ENCODE data around the gene RASSF9.

RASSF9 gene

DNA sequence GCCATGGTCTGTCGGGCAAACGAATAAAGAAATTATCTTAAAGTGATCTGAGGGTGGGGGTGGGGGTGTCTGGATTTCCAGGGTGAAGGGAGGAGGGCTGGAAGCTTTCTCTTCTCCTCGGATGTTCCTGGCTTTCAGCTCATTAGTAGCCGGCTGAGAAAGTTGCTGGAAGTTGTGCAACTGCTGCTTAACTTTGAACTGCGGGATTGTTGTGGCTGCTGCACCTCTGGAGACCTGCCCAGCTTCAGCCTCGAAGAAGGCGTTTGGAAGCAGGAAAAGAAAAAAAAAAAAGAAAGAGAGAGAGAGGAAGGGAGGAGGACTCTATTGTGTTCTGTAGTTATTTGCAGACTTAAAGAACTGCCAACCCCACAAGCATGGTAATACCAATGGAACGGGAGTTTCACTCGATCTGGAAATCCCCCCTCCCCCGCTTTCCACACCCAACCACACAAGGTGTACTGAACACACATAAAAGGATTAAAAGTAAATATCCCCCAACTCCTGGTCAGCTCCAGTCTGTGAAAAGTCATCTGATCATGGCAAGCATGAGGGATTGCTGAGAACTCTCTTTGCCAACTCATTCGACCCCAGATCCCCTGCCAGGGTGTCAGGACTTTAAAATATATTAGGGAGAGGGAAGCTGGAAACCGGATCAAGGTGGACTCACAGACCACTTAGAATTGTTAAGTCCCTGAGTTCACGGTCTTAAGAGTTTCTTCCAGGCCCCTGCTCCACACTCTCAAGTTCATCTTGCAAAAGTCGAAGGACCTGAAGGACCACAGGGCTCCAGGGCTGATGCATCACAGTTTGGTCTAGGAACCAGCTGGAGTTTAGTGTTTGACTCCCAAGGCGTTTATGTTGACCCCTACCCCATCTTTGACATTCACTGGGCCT, at the start of gene RASSF9:
Gene RASSF9, minus strand, starts transcription at position 213 of the 894 bp plus-strand sequence. Its CDS starts 208 bp downstream, at position 5.
- no peak for DNase-seq (ENCODE audit: low read depth)

DNA sequence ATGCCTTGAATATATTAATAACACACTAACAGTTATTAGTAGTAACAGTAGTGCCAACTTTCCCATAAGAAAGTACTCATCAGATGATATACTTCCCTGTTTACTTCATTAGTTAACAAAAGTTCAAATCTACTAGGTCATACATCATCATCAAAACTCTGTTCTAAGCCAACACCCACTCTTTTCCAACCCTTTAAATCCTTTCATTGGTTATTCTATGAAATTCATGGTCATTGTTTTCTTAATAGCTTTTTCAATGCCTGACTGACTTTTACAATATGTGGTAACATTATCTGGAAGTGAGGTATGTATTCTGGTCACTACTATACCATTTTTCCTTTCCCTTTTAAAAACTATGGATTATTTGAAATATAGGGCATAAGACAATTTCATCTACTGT, 47.6 kb upstream of the RASSF9 start:
- DNase-seq (ENCODE audit: low read depth), result no peak

DNA sequence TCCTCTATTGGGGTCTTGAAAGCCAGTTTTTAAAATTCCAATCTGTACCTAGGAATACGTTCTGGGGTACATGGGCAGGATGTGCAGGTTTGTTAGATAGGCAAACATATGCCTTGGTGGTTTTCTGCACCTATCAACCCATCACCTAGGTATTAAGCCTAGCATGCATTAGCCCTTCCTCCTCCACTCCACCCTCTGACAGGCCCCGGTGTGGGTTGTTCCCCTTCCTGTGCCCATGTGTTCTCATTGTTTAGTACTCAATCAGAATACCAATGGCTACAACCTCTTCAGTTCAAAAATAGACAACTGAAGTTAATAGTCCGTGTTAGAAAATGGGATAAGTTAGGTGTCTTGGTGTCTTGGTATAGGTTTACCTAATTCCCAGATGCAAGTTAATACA, 41.2 kb upstream of the RASSF9 start:
- DNase-seq (ENCODE audit: low read depth), result no peak

DNA sequence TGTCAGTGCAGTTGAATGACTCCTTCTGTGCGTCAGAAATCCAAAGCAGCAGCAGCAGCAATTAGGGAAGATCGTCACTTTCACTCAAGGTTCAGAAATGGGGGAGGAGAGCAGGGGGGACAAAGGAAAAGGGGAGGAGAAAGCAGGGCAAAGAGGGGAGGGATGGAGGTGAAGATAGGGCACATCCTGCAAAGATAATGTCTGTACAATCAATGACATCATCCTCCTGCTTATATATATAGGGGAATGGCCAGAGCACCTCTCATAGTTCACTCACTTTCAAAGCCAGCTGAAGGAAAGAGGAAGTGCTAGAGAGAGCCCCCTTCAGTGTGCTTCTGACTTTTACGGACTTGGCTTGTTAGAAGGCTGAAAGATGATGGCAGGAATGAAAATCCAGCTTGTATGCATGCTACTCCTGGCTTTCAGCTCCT, 37.8 kb upstream of the RASSF9 start, which contains the start of gene NTS:
Gene NTS, plus strand, starts transcription at position 265 of the 431 bp plus-strand sequence. Its CDS starts 109 bp downstream, at position 374.
- DNase-seq (ENCODE audit: low read depth), result no peak

DNA sequence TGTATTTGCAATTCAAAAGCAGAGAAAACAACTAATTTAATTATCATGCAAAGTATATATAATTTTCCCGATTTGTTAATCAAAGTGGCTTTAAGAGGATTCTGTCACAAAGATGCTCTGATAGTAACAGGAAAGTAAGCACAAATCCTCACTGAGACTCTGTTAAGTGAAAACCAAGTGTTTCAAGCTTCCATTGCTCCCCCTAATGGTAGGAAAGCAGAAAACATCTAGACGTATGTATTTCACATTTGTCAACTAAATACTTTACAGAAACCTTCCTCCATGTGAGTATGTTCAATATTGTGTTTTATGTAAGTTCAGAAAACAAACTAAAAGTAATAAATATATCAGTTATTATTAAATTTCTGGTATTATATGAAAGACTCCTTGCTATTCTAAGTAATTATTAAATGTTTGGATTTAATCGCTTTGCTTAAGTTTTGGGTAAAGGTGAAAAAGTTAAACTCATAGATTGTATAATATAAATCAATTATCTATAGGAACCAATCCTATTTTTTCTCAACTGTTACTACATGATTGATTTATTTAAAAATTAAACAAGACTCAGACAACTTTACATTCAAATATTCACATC, 36.4 kb upstream of the RASSF9 start:
- no peak for DNase-seq (ENCODE audit: low read depth)

DNA sequence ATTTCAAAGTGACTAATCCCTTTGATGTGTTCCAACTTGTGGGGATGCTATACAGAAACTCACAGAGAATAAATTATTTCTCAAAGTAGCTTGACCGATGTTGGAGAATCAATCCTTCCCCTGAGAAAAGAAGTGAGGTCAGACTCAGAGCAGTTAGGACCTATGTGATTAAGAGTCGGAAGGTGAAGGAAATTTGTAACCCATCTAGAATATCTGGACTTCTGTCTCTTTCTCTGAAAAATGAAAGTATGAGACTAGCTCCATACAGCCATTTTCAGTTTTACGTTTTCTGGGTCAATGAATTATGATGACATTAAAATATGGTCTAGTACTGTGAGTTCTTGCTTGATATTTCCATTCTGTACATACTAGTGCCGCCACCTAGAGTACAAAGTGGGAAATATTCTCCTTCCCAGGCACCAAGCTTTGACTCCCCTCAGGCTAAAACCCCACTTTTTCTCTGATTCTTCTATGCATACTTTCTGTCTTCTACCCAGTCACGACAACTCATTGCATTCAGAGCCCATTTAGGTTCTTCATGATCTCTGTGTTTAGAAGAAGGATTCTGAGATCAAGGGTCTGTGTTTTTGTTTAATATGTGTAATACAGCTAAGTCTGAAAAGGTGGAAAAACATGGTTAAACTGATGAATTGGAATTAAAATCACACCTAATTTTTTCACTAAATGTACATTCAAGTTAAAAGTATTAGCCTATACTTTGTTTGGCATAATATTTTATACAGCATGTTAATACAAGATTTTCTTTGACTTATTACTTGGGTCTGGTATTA, 31.0 kb upstream of the RASSF9 start:
- no peak for DNase-seq (ENCODE audit: low read depth)

DNA sequence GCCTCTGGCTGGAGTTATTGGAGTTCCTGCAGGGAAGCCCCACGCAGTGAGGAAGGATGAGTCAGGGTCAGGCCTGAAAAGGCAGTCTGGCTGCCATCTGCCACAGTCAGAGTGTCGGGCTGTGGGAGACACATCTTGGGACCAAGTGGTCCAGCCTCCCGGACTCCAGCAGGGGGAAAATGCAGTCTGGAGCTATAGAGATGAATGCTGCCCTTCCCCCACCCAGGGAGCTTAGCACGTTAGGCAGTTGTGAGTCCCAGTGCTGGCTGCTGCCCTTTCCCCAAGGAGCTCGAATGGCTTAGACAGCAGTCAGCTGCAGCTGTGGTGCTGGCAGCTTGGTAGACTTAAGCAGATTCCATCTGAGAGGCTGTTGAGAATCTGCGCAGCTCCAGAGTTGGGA, 29.7 kb upstream of the RASSF9 start:
- DNase-seq (ENCODE audit: low read depth), result no peak

DNA sequence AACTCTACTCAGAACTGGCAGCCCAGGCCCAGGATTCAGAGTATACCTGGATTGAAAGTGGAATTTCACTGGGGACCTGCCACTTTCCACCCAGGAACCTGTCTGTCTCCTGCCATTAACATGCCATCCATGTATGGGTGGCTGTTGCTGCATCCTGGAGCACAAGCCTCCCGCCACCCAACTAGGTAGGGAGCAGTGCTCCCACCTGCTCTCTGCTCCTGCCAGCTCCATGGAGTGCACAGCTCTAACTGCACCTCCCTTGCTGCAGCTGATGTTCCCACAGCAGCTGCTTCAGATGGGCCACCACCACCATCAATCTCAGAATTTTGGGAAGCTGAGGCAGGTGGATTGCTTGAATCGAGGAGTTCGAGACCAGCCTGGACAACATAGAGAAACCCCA, 20.8 kb upstream of the RASSF9 start:
- no peak for DNase-seq (ENCODE audit: low read depth)

DNA sequence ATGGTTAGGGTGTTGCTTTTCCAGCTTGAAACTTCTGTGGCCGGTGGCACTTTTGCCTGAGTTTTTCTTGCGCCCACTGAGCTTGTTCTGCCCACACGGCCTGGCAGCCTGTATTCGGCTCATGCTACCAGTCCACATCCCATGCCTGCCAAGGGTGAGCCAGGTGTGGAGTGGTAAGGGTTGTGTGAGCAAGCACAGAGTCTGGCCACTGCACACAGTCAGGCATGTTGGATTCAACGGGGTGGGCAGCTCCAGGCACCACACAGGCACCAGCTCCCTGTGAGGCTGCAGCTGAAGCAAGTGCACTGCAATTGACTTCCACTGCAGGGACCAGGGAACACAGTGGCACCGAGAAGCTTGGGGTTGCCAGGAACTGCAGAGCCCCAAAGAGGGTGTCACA, 19.1 kb upstream of the RASSF9 start:
- no peak for DNase-seq (ENCODE audit: low read depth)

DNA sequence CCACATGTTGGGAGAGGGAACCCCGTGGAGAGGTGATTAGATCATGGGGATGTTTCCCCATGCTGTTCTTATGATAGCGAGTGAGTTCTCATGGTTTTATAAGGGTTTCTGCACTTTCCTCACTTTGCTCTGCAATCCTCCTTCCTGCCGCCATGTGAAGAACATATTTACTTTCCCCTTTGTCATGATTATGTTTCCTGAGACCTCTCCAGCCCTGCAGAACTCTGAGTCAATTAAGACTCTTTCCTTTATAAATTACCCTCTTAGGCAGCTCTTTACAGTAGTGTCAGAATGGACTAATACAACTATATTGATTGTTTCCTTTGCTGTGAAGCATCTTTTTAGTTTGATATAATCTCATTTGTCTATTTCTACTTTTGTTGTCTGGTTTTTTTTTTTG, 13.1 kb upstream of the RASSF9 start:
- no peak for DNase-seq (ENCODE audit: low read depth)

DNA sequence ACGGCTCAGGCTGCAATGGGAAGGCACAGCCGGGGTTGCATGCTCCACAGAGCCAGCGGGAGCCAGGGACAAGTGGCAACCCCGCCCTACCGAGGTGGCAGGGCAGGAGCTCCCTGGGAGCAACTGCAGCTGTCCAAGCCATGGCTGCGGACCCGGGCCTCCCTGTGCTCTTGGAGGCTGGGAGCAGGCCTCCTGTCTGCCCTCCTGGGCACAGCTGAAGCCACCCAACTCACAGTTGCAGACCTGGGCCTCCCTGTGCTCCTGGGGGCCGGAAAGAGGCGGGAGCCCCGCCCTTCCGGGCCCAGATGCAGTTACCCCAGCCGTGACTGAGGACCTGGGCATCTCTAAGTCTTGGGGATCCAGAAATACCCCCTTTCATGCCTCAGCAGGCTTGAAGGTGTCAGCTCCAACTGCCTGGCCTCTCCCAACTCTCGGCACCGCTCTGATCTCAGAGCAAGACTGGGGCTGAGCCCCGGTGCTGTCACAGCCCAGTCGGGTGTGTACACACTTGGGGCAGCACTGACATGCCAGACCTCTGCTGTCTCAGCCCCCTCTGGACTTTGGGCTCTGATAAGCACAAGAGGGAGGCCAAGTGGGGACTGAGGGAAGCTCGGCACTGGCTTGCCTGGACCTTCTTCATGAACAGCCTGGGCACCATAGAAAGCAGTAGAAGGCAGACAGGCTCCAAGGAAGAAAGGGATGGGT, 7.5 kb upstream of the RASSF9 start:
- DNase-seq (ENCODE audit: low read depth), result no peak

DNA sequence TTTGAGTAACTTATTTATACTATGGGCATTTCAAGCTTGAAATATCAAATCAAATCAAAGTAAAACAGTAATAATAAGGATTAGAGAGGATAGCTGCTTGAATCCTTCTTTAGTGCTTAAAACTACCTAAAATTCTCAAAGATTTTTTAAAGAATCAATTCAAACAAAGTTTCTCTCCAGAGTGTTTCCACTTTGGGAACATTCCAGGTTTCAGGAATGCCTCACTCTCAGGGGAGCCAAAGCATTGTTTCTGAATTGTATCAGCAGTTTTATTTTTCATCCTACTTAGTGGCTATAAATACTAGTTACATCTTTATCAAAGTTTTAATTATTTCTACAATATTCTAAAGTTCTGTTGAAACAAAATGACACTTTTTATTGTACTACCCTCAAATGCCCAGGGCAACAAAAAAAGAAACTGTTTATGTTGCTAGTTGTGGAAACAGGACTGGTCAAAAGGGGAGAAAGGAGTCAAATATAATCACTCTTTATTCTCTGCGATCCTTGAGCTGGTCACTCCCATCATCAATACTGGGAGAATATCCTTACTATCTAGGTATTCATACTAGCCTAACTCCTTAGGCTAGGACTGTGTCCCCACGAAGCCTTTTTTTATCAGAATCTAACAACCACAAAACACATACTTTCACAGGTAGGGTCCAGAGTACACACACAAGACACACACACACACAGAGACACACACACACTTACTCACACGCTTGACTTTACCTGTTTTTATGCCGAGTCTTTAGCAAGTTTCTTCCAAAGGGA, 598 bp downstream of the RASSF9 start:
- no peak for DNase-seq (ENCODE audit: low read depth)

DNA sequence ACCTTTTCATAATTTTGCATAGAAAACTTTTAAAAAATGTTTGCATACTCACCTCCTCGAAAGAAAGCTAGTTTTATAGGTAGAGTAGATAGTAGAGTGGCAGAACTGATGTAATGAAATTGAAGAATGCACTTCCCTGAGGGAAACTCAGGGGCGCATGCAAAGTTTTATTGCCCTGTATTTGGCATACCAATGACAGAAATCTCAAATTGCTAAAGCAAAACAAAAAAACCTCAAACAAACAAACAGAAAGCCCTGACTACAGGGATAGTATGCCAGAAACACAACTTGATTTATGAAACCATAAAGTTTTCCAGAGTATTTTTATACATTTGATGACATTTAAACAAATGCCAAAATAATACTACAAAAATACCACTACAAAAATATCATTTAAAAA, 1.8 kb downstream of the RASSF9 start:
- no peak for DNase-seq (ENCODE audit: low read depth)

DNA sequence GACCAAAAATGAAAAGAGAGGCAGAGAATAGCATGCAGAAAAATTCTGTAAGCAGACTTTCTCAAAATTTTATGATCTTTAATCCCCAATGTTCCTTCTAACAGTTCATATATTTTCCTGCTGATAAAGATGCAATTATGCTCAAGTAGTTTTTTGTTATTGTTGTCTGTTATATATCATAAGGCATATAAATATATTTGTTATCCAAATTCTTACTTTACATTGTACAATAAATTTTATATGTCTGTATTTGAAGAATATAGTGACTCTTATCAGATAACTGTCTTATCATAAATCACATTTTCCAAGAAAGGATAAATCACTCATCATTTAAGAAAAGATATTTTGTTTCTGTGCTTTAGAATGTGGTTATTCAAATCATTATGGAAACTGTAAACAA, 2.6 kb downstream of the RASSF9 start:
- no peak for DNase-seq (ENCODE audit: low read depth)

DNA sequence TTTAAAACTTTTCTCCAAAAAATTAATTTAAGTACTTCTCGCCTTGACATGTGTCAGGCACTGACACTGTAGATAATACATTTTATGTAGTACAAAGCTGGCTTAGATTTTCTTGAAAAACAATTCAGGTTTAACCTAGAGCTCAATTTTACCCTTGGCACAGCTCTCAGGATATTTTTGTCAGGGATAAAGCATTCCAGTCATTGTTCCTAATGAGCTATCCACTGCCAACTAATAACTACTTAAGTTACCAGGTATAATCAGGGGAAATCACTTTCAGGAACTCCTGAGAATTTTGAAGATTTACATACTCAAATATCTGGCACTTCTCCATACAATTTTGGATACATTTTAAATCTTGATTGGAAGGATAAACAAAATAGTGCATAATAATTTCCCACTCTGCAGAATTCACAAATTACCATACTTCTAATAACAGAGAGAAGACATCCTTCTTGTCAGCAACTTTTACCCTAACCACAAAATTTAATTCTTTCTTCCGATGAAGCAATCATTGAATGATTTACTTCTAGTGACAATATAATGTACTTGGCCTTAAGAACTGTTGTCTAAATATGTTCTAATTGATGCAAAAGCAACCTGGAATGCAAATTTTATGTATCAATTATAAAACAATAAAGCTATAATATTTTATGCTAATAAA, 4.8 kb downstream of the RASSF9 start:
- no peak for DNase-seq (ENCODE audit: low read depth)

DNA sequence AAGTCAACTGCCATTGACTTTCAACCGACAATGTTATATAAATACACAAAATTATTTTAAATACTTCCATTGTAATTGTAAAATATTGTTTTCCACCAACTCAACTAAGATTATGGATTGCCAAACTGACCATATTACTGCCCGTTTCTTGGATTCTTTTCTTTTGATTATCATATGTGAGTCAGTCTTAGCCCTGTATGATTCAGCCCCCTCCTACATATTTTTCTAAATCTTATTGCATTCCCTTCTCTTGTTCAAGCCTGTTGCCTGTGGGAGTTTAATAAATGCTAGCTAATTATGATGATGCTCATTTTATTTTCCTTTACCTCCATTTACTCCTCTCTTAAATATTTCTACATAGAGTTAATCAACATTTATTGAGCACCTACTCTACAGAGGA, 6.8 kb downstream of the RASSF9 start:
- DNase-seq (ENCODE audit: low read depth), result no peak

DNA sequence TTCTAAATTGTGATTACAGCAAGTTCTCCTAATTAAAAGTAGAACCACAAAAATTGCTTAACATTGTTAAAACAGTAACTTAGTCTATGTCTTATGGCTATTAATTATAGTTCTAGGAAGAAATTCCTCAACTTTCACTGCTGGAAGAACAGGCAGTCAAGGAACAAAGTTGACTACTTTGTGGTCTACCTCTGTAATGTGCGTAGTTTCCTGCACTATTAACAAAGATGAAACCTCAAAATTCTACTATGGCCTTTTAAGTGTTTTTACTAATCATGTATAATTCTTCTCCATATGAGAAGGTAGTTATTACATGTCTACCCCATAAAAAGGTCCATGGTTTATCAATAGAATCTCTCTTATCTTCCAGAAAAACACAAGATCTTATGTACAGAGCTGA, 7.6 kb downstream of the RASSF9 start:
- no peak for DNase-seq (ENCODE audit: low read depth)

DNA sequence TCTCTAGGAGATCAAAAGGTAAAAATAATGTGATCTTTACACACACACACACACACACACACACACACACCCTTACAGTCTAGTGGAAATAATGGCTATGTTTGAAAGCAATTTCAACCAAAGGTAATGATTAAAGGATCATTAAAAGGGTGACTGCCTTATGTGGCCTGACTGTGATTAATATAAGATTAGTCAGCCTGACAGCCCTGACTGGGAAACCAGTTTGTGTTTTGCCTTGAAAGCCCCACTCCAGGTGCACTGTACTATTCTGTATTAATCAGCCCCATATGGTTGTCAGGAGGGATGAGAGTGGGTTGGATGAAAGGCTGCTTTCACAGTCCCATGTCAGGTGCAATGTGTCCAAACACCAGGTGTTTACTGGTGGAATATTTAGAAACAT, 10.5 kb downstream of the RASSF9 start:
- no peak for DNase-seq (ENCODE audit: low read depth)

DNA sequence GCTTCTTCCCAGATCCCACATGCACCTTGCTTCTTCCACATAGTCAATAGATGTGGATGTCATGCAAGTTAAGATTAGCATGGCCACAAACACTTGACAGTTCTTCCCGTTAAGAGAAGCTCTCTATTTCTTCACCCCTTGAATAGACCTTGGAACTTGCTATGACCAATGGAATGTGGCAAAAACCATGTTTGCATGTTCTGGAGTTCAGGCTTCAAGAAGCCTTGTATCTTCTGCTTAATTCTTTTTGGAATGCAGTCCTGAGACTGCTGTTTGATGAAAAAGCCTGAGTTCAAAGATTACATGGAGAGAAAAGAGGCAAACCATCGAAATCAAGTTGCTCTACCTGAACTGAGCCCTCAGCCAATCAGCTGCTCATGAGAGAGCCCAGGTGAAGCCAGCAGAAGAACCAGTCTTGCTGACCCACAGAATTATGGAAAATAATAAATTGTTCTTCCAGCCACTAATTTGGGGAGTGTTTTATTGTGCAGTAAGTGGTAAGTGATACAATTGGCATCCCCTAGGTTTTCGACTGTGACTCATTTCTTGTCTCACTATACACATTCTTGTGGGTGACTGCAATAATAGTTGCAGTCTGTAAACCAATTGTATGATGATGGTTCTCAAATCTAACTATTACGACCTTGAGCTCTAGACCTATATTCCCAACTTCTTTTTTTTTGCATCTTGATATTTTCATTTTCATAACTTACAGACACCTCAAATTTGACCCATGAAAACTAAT, 12.6 kb downstream of the RASSF9 start:
- DNase-seq (ENCODE audit: low read depth), result no peak

DNA sequence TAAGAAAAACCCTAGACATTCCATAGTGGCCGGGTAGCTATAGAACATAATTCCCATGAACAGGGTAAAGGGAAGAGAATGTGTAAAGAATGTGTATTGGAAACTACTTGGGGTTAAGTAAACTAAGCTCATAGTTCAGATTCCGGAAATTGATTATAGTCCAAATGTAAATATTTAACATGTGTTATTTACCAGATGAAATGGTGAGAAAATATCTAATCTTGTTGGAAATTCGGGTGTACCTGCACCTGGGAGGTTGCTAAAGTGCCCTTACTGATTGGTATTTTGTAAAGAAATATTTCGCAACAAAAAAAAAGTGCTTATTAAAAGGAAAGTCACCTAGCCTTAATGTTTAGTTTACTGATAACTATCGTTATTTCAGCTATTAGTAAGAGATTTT, 14.4 kb downstream of the RASSF9 start:
- DNase-seq (ENCODE audit: low read depth), result no peak
